ENCODE measurements around the gene ZNF655.

- TF ChIP-seq CTCF (conservative IDR thresholded peaks at IDR 0.05; ENCODE audit: low read depth, low read length): no peak
- TF ChIP-seq MXI1 (IDR thresholded peaks at IDR 0.05; ENCODE audit: borderline replicate concordance, low read depth, low read length): no peak
- TF ChIP-seq USF2 (IDR thresholded peaks at IDR 0.05; ENCODE audit: low read depth, low read length): no peak
- TF ChIP-seq RFX5 (IDR thresholded peaks at IDR 0.05; ENCODE audit: low read depth, low read length): no peak
- TF ChIP-seq POLR2A (IDR thresholded peaks at IDR 0.05; ENCODE audit: low read depth, low read length): no peak
- TF ChIP-seq NFE2L2 (IDR thresholded peaks at IDR 0.05; ENCODE audit: low read depth, low read length): no peak
- no peak for TF ChIP-seq CEBPB (IDR thresholded peaks at IDR 0.05; ENCODE audit: low read depth, low read length)
Measured at GRCh38 chr7:99539213-99539811, 19.1 kb upstream of the ZNF655 start.

All from IMR-90 (cell line).